Measurements from ENCODE around the gene HRG. TPM values are rescaled to one million over a fixed set of nuclear protein-coding genes. Genes with fewer than 3 reads are reported as not detected.
"Not testable (repeated sequence)": the region's sequence is repeated elsewhere in the genome, so short reads cannot be mapped to it uniquely, and the experiment has no call there.

Gene HRG
- total RNA-seq, 1 experiment from 2014 or later: not detected

GRCh38 chr3:186693843-186694242 lies 28.0 kb downstream of the HRG start:
- H3K4me3 ChIP-seq (ENCODE audit: low read length): no peak overlapping the region
- H3K36me3 ChIP-seq (ENCODE audit: insufficient read depth, low read length): no peaks in the 10 kb centered on the region
- no peak for DNase-seq
- H3K27ac ChIP-seq (ENCODE audit: low read length): no peak overlapping the region
- H3K27me3 ChIP-seq (ENCODE audit: low read length): no peaks in the 10 kb centered on the region
- H2AFZ ChIP-seq (ENCODE audit: low read length): no peak overlapping the region
- no peaks in the 10 kb centered on the region for H3K4me1 ChIP-seq (ENCODE audit: low read length)
- H3K9ac ChIP-seq (ENCODE audit: low read length): no peak overlapping the region
- no peak overlapping the region for H3K4me2 ChIP-seq (ENCODE audit: low read depth, low read length, poor library complexity, severe bottlenecking)
- H3K9me2 ChIP-seq (replicated peaks; ENCODE audit: insufficient read depth, low read length): no peaks in the 10 kb centered on the region
- H3K9me3 ChIP-seq (ENCODE audit: low read length): no peaks in the 10 kb centered on the region
- no peaks in the 10 kb centered on the region for H3K79me2 ChIP-seq (ENCODE audit: low read length)
- no peaks in the 10 kb centered on the region for H4K20me1 ChIP-seq (ENCODE audit: insufficient read depth, low read depth, low read length)

- no peak overlapping the region for H3K9ac ChIP-seq (ENCODE audit: low read length)
- no peaks in the 10 kb centered on the region for H3K36me3 ChIP-seq (ENCODE audit: insufficient read depth, low read length)
- H3K4me2 ChIP-seq (ENCODE audit: low read depth, low read length, poor library complexity, severe bottlenecking): no peak overlapping the region
- no peak for DNase-seq
- H3K79me2 ChIP-seq (ENCODE audit: low read length): no peaks in the 10 kb centered on the region
- no peaks in the 10 kb centered on the region for H3K9me2 ChIP-seq (replicated peaks; ENCODE audit: insufficient read depth, low read length)
- no peaks in the 10 kb centered on the region for H3K27me3 ChIP-seq (ENCODE audit: low read length)
- H2AFZ ChIP-seq (ENCODE audit: low read length): no peak overlapping the region
- H3K27ac ChIP-seq (ENCODE audit: low read length): no peak overlapping the region
- no peaks in the 10 kb centered on the region for H3K4me1 ChIP-seq (ENCODE audit: low read length)
- H4K20me1 ChIP-seq (ENCODE audit: insufficient read depth, low read depth, low read length): no peaks in the 10 kb centered on the region
- H3K4me3 ChIP-seq (ENCODE audit: low read length): no peak overlapping the region
- H3K9me3 ChIP-seq (ENCODE audit: low read length): no peaks in the 10 kb centered on the region
These were observed 28.6 kb downstream of the HRG start for GRCh38 chr3:186694288-186695032.

GRCh38 chr3:186696522-186696921 lies 30.7 kb downstream of the HRG start:
- Histone ChIP-seq H3K9me3 (ENCODE audit: low read length) (no peaks in the 10 kb centered on the region), H3K79me2 (ENCODE audit: low read length) (no peaks in the 10 kb centered on the region), H4K20me1 (ENCODE audit: insufficient read depth, low read depth, low read length) (no peaks in the 10 kb centered on the region), H3K27me3 (ENCODE audit: low read length) (no peaks in the 10 kb centered on the region), H3K4me2 (ENCODE audit: low read depth, low read length, poor library complexity, severe bottlenecking) (no peak overlapping the region), H3K36me3 (ENCODE audit: insufficient read depth, low read length) (no peaks in the 10 kb centered on the region), H2AFZ (ENCODE audit: low read length) (no peak overlapping the region), H3K27ac (ENCODE audit: low read length) (no peak overlapping the region), H3K9ac (ENCODE audit: low read length) (no peak overlapping the region), H3K4me3 (ENCODE audit: low read length) (no peak overlapping the region), H3K4me1 (ENCODE audit: low read length) (no peaks in the 10 kb centered on the region), H3K9me2 (replicated peaks; ENCODE audit: insufficient read depth, low read length) (no peaks in the 10 kb centered on the region)
- DNase-seq: no peak

DNA sequence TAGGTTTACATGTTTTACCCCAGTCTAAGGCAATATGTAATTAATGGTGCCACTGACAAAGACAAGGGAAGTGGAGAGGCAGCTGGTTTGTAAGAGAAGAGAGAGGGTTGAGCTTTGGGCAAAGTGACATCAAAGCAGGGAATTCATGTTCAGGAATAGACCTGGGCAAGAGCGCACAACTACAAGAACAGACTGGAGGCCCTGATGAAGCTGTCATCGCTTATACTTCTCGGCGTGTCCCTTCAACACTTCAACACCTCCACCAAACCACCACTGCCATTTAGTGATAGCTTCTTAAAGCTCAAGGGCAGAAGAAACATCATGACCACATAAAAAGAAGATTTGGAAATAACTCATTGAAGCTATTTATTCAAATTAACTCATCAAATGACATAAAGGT lies 31.7 kb downstream of the HRG start:
- H3K36me3 ChIP-seq (ENCODE audit: insufficient read depth, low read length): no peaks in the 10 kb centered on the region
- H3K4me2 ChIP-seq (ENCODE audit: low read depth, low read length, poor library complexity, severe bottlenecking): no peak overlapping the region
- H3K4me1 ChIP-seq (ENCODE audit: low read length): no peaks in the 10 kb centered on the region
- H3K27ac ChIP-seq (ENCODE audit: low read length): no peak overlapping the region
- no peaks in the 10 kb centered on the region for H4K20me1 ChIP-seq (ENCODE audit: insufficient read depth, low read depth, low read length)
- no peak overlapping the region for H2AFZ ChIP-seq (ENCODE audit: low read length)
- no peaks in the 10 kb centered on the region for H3K9me2 ChIP-seq (replicated peaks; ENCODE audit: insufficient read depth, low read length)
- DNase-seq: no peak
- H3K79me2 ChIP-seq (ENCODE audit: low read length): no peaks in the 10 kb centered on the region
- H3K9ac ChIP-seq (ENCODE audit: low read length): no peak overlapping the region
- H3K27me3 ChIP-seq (ENCODE audit: low read length): no peaks in the 10 kb centered on the region
- H3K4me3 ChIP-seq (ENCODE audit: low read length): no peak overlapping the region
- no peaks in the 10 kb centered on the region for H3K9me3 ChIP-seq (ENCODE audit: low read length)

GRCh38 chr3:186700267-186700666 lies 34.5 kb downstream of the HRG start:
- Histone ChIP-seq H2AFZ (ENCODE audit: low read length) (no peak overlapping the region), H3K9me2 (replicated peaks; ENCODE audit: insufficient read depth, low read length) (no peaks in the 10 kb centered on the region), H3K79me2 (ENCODE audit: low read length) (no peaks in the 10 kb centered on the region), H4K20me1 (ENCODE audit: insufficient read depth, low read depth, low read length) (no peaks in the 10 kb centered on the region), H3K27ac (ENCODE audit: low read length) (no peak overlapping the region), H3K27me3 (ENCODE audit: low read length) (no peaks in the 10 kb centered on the region), H3K36me3 (ENCODE audit: insufficient read depth, low read length) (no peaks in the 10 kb centered on the region), H3K9me3 (ENCODE audit: low read length) (no peaks in the 10 kb centered on the region), H3K4me2 (ENCODE audit: low read depth, low read length, poor library complexity, severe bottlenecking) (no peak overlapping the region), H3K4me1 (ENCODE audit: low read length) (no peaks in the 10 kb centered on the region), H3K4me3 (ENCODE audit: low read length) (no peak overlapping the region), H3K9ac (ENCODE audit: low read length) (no peak overlapping the region)
- DNase-seq: no peak

GRCh38 chr3:186702451-186702850 lies 36.6 kb downstream of the HRG start:
- not testable (repeated sequence) for H3K79me2 ChIP-seq (ENCODE audit: low read length)

GRCh38 chr3:186705882-186706780 lies 40.3 kb downstream of the HRG start:
- Histone ChIP-seq H2AFZ (ENCODE audit: low read length) (no peak overlapping the region), H3K9me3 (ENCODE audit: low read length) (no peaks in the 10 kb centered on the region), H3K36me3 (ENCODE audit: insufficient read depth, low read length) (no peaks in the 10 kb centered on the region), H4K20me1 (ENCODE audit: insufficient read depth, low read depth, low read length) (no peaks in the 10 kb centered on the region), H3K9ac (ENCODE audit: low read length) (no peak overlapping the region), H3K9me2 (replicated peaks; ENCODE audit: insufficient read depth, low read length) (no peaks in the 10 kb centered on the region), H3K4me2 (ENCODE audit: low read depth, low read length, poor library complexity, severe bottlenecking) (no peak overlapping the region), H3K27me3 (ENCODE audit: low read length) (peaks cover 4% of the 10 kb centered on the region), H3K4me1 (ENCODE audit: low read length) (no peaks in the 10 kb centered on the region), H3K27ac (ENCODE audit: low read length) (no peak overlapping the region), H3K4me3 (ENCODE audit: low read length) (no peak overlapping the region), H3K79me2 (ENCODE audit: low read length) (no peaks in the 10 kb centered on the region)
- no peak for DNase-seq

More at GRCh38 chr3:186702451-186702850, 36.6 kb downstream of the HRG start:
- not testable (repeated sequence) for H3K4me1 ChIP-seq (ENCODE audit: low read length); H3K4me2 ChIP-seq (ENCODE audit: low read depth, low read length, poor library complexity, severe bottlenecking); H3K27me3 ChIP-seq (ENCODE audit: low read length); H3K9ac ChIP-seq (ENCODE audit: low read length); DNase-seq; H3K9me3 ChIP-seq (ENCODE audit: low read length); H3K4me3 ChIP-seq (ENCODE audit: low read length); H3K9me2 ChIP-seq (replicated peaks; ENCODE audit: insufficient read depth, low read length); H3K27ac ChIP-seq (ENCODE audit: low read length); H2AFZ ChIP-seq (ENCODE audit: low read length); H3K36me3 ChIP-seq (ENCODE audit: insufficient read depth, low read length); H4K20me1 ChIP-seq (ENCODE audit: insufficient read depth, low read depth, low read length)

GRCh38 chr3:186708983-186709679 lies 43.3 kb downstream of the HRG start:
- no peak for DNase-seq
- H3K27ac ChIP-seq (ENCODE audit: low read length): no peak overlapping the region
- H3K9me2 ChIP-seq (replicated peaks; ENCODE audit: insufficient read depth, low read length): no peaks in the 10 kb centered on the region
- peaks cover 4% of the 10 kb centered on the region for H3K27me3 ChIP-seq (ENCODE audit: low read length)
- H2AFZ ChIP-seq (ENCODE audit: low read length): no peak overlapping the region
- H3K9ac ChIP-seq (ENCODE audit: low read length): no peak overlapping the region
- no peaks in the 10 kb centered on the region for H3K4me1 ChIP-seq (ENCODE audit: low read length)
- no peak overlapping the region for H3K4me3 ChIP-seq (ENCODE audit: low read length)
- H3K9me3 ChIP-seq (ENCODE audit: low read length): no peaks in the 10 kb centered on the region
- H3K4me2 ChIP-seq (ENCODE audit: low read depth, low read length, poor library complexity, severe bottlenecking): no peak overlapping the region
- no peaks in the 10 kb centered on the region for H3K36me3 ChIP-seq (ENCODE audit: insufficient read depth, low read length)
- H4K20me1 ChIP-seq (ENCODE audit: insufficient read depth, low read depth, low read length): no peaks in the 10 kb centered on the region
- no peaks in the 10 kb centered on the region for H3K79me2 ChIP-seq (ENCODE audit: low read length)

Data from Karpas-422 (cell line).